ENCODE results near the gene GRAMD4. TPM values are rescaled to one million over a fixed set of nuclear protein-coding genes. Genes with fewer than 3 reads are reported as not detected.
A peak's percentile ranks its signal among the peaks of the same experiment; 100 is the strongest.

The GRAMD4 gene
- total RNA-seq, 4 donors from 2014 or later, result 5.6 to 37.0 (median 15.2) TPM

DNA sequence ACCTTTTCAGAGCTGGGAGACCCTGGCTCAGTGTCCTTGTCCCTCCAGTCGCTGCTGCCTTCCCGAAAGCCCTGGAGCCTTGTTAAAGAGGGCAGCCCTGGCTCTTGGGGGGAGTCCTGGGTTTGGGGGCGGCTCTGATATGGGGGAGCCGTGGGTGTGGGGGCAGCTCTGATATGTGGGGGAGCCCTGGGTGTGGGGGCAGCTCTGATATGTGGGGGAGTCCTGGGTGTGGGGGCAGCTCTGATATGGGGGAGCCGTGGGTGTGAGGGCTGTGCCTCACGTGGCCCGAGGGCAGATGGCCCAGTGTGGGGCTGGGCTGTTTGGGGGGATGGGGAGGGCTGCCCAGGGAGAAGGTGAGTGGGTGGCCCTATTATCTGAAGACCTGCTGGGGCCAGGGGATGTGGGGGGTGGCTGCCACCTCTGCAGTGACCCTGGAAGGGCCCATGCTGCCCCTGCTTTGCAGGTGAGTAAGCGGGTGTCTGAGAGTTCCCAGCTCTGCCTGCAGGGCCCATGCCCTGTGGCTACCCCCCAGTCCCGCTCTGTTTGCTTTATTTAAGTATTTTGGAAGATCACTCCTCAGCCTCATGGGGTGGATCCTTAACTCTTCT, 30.9 kb upstream of the GRAMD4 start:
- H3K4me1 ChIP-seq, result no peaks in the 10 kb centered on the region
- H3K27ac ChIP-seq, result no peak overlapping the region
- no peaks in the 10 kb centered on the region for H3K9me3 ChIP-seq
- DNase-seq, result no peak
- H3K4me3 ChIP-seq, result no peak overlapping the region
- H3K27me3 ChIP-seq, result no peaks in the 10 kb centered on the region
- no peak for TF ChIP-seq POLR2A (IDR thresholded peaks at IDR 0.05)
- TF ChIP-seq CTCF (IDR thresholded peaks at IDR 0.05), result no peak
- intact Hi-C loops (cut with DNase I; ENCODE audit: low total_unique reads), result no loop called here
- H3K36me3 ChIP-seq, result no peaks in the 10 kb centered on the region

- no peak for TF ChIP-seq CTCF (IDR thresholded peaks at IDR 0.05)
- Histone ChIP-seq H3K36me3 (no peaks in the 10 kb centered on the region), H3K4me3 (no peak overlapping the region), H3K4me1 (no peaks in the 10 kb centered on the region), H3K9me3 (no peaks in the 10 kb centered on the region), H3K27me3 (no peaks in the 10 kb centered on the region), H3K27ac (no peak overlapping the region)
- DNase-seq, result no peak
- intact Hi-C loops (cut with DNase I; ENCODE audit: low total_unique reads), result no loop called here
Measured at GRCh38 chr22:46589871-46590271, 30.3 kb upstream of the GRAMD4 start.

DNA sequence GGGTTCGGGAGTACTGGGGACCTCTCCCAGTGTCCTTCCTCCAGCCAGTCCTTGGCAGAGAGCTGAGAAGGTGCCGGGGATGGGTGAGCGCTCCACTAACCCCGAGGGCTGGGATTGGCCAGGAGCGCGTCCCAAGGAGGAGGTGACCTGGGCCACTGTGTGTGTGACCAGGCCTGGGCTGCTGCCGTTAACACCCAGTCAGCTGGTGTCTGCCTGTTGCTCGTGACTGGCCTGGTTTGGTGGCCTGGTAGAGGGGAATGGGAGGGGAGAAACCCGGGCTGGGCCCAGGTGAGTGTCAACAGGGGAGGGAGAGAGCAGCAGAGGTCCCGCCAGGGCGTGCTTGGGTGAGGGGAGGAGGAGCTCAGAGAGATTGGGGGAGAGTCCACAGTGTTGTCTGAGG, 29.9 kb upstream of the GRAMD4 start:
- Histone ChIP-seq H3K27ac (no peak overlapping the region), H3K4me3 (no peak overlapping the region), H3K9me3 (no peaks in the 10 kb centered on the region), H3K4me1 (no peaks in the 10 kb centered on the region), H3K27me3 (no peaks in the 10 kb centered on the region), H3K36me3 (no peaks in the 10 kb centered on the region)
- intact Hi-C loops (cut with DNase I; ENCODE audit: low total_unique reads), result no loop called here
- TF ChIP-seq CTCF (IDR thresholded peaks at IDR 0.05), result no peak
- TF ChIP-seq POLR2A (IDR thresholded peaks at IDR 0.05), result no peak
- no peak for DNase-seq

GRCh38 chr22:46591930-46592329, 28.3 kb upstream of the GRAMD4 start:
- intact Hi-C loops (cut with DNase I; ENCODE audit: low total_unique reads), result no loop called here
- no peaks in the 10 kb centered on the region for H3K36me3 ChIP-seq
- no peaks in the 10 kb centered on the region for H3K9me3 ChIP-seq
- H3K27ac ChIP-seq, result peak overlapping the region in 1 of 2 donors; percentile 14
- no peak overlapping the region for H3K4me3 ChIP-seq
- TF ChIP-seq POLR2A (IDR thresholded peaks at IDR 0.05) (no peak), CTCF (IDR thresholded peaks at IDR 0.05) (no peak)
- H3K4me1 ChIP-seq, result no peaks in the 10 kb centered on the region
- DNase-seq, result no peak
- H3K27me3 ChIP-seq, result no peaks in the 10 kb centered on the region

DNA sequence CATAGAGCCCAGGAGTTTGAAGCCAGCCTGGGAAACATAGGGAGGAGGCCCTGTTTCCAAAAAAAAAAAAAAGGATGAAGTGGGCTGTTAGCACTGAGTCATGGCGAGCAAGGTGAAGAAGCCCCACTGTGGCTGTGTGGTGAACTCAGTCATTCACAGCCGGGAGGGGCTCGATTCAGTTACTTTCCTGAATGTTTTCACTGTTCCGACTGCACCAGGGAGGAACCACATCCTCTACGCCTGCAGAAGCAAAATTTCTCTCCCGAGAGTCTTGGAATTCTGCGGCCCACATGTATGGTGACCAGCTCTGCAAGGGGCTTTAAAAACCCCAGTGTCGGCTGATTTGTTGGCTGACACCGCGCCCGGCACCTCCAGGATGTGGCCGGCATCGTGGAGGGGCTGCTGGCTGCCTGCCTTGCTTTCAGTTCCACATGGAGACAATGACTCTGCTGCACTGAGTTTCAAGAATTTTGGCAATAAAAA, 27.8 kb upstream of the GRAMD4 start:
- Histone ChIP-seq H3K36me3 (no peaks in the 10 kb centered on the region), H3K4me1 (no peaks in the 10 kb centered on the region), H3K4me3 (no peak overlapping the region), H3K9me3 (no peaks in the 10 kb centered on the region), H3K27me3 (no peaks in the 10 kb centered on the region), H3K27ac (peak overlapping the region in 1 of 2 donors; percentile 14)
- no peak for DNase-seq
- no peak for TF ChIP-seq POLR2A (IDR thresholded peaks at IDR 0.05)
- TF ChIP-seq CTCF (IDR thresholded peaks at IDR 0.05), result no peak
- intact Hi-C loops (cut with DNase I; ENCODE audit: low total_unique reads), result no loop called here

Data from uterus (tissue), 4 donors.